Fibroblast of pulmonary artery (primary cell): ENCODE measurements around the gene ZNF135.

Experiments
- DNase-seq: peaks from one replicate; pipeline ENCODE4 v3.0.0-alpha.2; 2010; ENCODE audit warnings: low read depth
- H3K4me3 ChIP-seq: replicated peaks from 2 replicates; pipeline ENCODE4 v1.5.1; 2011; ENCODE audit warnings: low read depth, mild to moderate bottlenecking, control low read depth, low read length, moderate library complexity
- TF ChIP-seq, protein P1 (sequence below): IDR thresholded peaks from 2 replicates; pipeline ENCODE4 v1.5.1; 2011; ENCODE audit warnings: mild to moderate bottlenecking, control low read depth, low read length, inconsistent platforms; ENCODE audit errors: missing control alignments

The ZNF135 gene

DNA sequence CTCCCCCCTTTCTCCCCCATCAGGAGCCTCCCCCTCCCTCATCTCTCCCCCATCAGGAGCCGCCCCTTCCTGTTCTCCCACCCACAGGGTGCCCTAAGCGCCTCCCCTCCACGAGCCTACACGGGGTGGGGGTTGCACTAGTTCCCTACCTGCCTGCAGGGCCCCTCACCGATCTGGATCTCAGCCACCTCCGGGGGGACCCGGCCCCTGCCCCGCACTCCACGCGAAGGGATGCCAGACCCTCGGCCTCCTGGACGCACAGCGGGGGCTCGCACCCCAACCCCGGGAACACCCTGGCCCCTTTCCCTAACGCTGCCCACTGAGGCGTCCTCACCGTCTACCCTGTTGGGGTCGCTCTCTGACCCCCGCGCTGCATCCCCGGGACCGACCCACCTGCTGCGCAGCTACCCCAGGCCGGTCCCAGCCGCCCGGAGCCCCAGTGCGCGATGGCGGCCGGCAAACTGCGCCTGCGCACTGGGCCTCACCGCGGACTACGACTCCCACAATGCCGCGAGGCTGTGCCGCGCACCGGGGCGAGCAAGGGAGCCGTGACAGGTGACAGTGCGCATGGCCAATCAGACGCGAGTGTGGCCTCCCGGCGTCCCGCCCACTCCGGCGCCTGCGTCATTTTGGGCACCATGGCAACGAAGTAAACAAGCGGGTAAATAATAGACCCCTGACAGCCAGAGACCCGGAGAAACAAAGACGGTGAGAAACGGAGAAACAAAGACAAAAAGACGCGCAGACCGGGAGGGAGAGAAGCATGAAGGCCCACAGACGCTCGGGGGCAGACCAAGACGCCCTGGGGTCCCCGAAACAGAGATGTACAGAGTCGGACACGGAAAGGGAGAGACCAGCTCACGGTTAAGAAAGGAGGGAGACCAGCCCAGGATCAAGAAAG is 38.9 kb downstream of the ZNF135 start, which contains the start of gene ZSCAN18:
ZSCAN18 (minus strand) TSS at position 451 of the 901 bp plus-strand sequence. CDS start 7,964 bp downstream, outside the sequence.
- H3K4me3 ChIP-seq, result peak within 1 kb of the TSS; percentile 89
- DNase-seq, result peak; percentile 98
- TF ChIP-seq, protein P1, sequence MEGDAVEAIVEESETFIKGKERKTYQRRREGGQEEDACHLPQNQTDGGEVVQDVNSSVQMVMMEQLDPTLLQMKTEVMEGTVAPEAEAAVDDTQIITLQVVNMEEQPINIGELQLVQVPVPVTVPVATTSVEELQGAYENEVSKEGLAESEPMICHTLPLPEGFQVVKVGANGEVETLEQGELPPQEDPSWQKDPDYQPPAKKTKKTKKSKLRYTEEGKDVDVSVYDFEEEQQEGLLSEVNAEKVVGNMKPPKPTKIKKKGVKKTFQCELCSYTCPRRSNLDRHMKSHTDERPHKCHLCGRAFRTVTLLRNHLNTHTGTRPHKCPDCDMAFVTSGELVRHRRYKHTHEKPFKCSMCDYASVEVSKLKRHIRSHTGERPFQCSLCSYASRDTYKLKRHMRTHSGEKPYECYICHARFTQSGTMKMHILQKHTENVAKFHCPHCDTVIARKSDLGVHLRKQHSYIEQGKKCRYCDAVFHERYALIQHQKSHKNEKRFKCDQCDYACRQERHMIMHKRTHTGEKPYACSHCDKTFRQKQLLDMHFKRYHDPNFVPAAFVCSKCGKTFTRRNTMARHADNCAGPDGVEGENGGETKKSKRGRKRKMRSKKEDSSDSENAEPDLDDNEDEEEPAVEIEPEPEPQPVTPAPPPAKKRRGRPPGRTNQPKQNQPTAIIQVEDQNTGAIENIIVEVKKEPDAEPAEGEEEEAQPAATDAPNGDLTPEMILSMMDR, result no peak

DNA sequence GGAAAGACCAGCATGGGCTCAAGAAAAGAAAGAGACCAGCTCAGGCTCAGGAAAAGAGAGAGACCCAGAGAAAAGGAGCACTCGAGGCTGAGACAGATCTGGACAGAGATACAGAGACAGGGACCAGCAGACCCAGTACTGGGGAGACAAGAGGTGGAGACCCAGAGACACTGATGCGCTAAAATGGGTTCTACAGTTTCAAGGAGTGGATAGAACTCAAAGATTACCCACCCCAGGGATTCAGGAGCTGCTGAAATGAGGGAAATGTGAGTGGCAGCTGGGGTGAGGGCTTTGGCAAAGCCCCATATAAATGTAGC is 39.6 kb downstream of the ZNF135 start:
- TF ChIP-seq, protein P1, result no peak
- H3K4me3 ChIP-seq, result peak overlapping the region; percentile 89
- no peak for DNase-seq

GRCh38 chr19:58107778-58108545 is 48.9 kb downstream of the ZNF135 start:
- TF ChIP-seq, protein P1, result no peak
- no peak for DNase-seq
- no peak overlapping the region for H3K4me3 ChIP-seq

GRCh38 chr19:58108546-58108817 is 49.4 kb downstream of the ZNF135 start:
- TF ChIP-seq, protein P1, result no peak
- no peak overlapping the region for H3K4me3 ChIP-seq
- DNase-seq, result no peak

GRCh38 chr19:58117841-58118575 is 58.9 kb downstream of the ZNF135 start:
- no peak overlapping the region for H3K4me3 ChIP-seq
- TF ChIP-seq, protein P1, result no peak
- no peak for DNase-seq

DNA sequence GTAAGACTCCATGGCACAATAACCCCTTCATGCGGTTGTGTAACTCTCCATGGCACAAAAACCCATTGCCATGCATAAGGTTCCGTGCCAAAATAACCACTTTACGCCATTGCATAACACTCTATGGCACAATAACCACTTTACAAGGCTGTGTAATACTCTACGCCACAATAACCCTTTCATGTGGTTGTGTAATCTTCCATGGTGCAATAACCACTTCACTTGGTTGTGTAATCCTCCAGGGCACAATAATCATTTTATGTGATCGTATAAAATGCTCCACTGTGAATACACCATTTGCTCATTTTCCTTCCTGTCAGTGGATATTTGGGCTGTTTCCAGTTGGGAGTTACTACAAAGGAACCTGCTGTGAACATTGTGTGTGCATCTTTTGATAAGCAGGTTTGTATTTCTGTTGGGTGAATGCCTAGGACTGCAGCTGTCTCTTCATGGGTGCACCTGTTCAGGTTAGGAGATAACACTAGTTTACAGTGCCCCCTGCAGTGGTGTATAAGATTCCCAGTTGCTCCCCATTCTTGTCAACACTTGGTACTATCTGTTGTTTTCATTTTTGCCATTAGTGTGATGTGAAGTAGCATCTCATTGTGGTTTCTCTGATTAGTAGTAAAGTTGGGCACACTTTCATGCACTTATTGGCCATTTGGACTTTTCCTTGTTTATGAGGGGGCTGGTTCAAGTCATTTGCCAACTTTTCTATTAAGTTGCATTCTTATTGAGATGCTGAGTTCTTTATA is 60.1 kb downstream of the ZNF135 start:
- DNase-seq, result no peak
- H3K4me3 ChIP-seq, result no peak overlapping the region
- TF ChIP-seq, protein P1, result no peak
